Measurements from ENCODE around the gene GASK1A.

GASK1A gene

GRCh38 chr3:43013256-43013655 is 34.1 kb downstream of the GASK1A start:
- DNase-seq (ENCODE audit: low read depth in 2 of 2) = no peak

- no peak for DNase-seq (ENCODE audit: low read depth in 2 of 2)
Measured at GRCh38 chr3:43013743-43014155, 34.6 kb downstream of the GASK1A start.

- DNase-seq (ENCODE audit: low read depth in 2 of 2) = no peak
Measured at GRCh38 chr3:43014241-43014640, 35.1 kb downstream of the GASK1A start.

- DNase-seq (ENCODE audit: low read depth in 2 of 2) = no peak
Measured at GRCh38 chr3:43014956-43015355, 35.8 kb downstream of the GASK1A start.

GRCh38 chr3:43015572-43015971 is 36.5 kb downstream of the GASK1A start:
- no peak for DNase-seq (ENCODE audit: low read depth in 2 of 2)

- no peak for DNase-seq (ENCODE audit: low read depth in 2 of 2)
Measured at GRCh38 chr3:43015991-43016865, 37.1 kb downstream of the GASK1A start.

- DNase-seq (ENCODE audit: low read depth in 2 of 2) = no peak
Measured at GRCh38 chr3:43017004-43017403, 37.9 kb downstream of the GASK1A start.

GRCh38 chr3:43017593-43018195 is 38.6 kb downstream of the GASK1A start:
- no peak for DNase-seq (ENCODE audit: low read depth in 2 of 2)

- DNase-seq (ENCODE audit: low read depth in 2 of 2) = no peak
Measured at GRCh38 chr3:43018246-43018645, 39.1 kb downstream of the GASK1A start.

GRCh38 chr3:43019006-43019809 is 40.1 kb downstream of the GASK1A start:
- DNase-seq (ENCODE audit: low read depth in 2 of 2) = no peak

GRCh38 chr3:43019826-43020225 is 40.7 kb downstream of the GASK1A start:
- DNase-seq (ENCODE audit: low read depth in 2 of 2) = no peak

- no peak for DNase-seq (ENCODE audit: low read depth in 2 of 2)
Measured at GRCh38 chr3:43021186-43021585, 42.1 kb downstream of the GASK1A start.

GRCh38 chr3:43022121-43022520 is 43.0 kb downstream of the GASK1A start:
- no peak for DNase-seq (ENCODE audit: low read depth in 2 of 2)

GRCh38 chr3:43023066-43023465 is 44.0 kb downstream of the GASK1A start:
- DNase-seq (ENCODE audit: low read depth in 2 of 2) = no peak

- DNase-seq (ENCODE audit: low read depth in 2 of 2) = no peak
Measured at GRCh38 chr3:43023746-43024145, 44.6 kb downstream of the GASK1A start.

- DNase-seq (ENCODE audit: low read depth in 2 of 2) = no peak
Measured at GRCh38 chr3:43024181-43024885, 45.2 kb downstream of the GASK1A start.

- no peak for DNase-seq (ENCODE audit: low read depth in 2 of 2)
Measured at GRCh38 chr3:43025423-43025822, 46.3 kb downstream of the GASK1A start.

GRCh38 chr3:43028001-43028400 is 48.9 kb downstream of the GASK1A start:
- DNase-seq (ENCODE audit: low read depth in 2 of 2) = no peak

GRCh38 chr3:43028678-43029490 is 49.8 kb downstream of the GASK1A start:
- no peak for DNase-seq (ENCODE audit: low read depth in 2 of 2)

GRCh38 chr3:43030162-43030935 is 51.2 kb downstream of the GASK1A start:
- DNase-seq (ENCODE audit: low read depth in 2 of 2) = no peak
